Sciatic nerve (tissue), 2 donors: Measurements from ENCODE around the gene CAV1. TPM values are rescaled to one million over a fixed set of nuclear protein-coding genes. Genes with fewer than 3 reads are reported as not detected.
A peak's percentile ranks its signal among the peaks of the same experiment; 100 is the strongest.

Source experiments
- ATAC-seq: fragments of 200-7000 bp; cut with Tn5 transposase; one replicate; pipeline ENCODE4 v1.9.1; 2020; ENCODE audit warnings: mild to moderate bottlenecking, moderate library complexity
- DNase-seq: peaks from one replicate; pipeline ENCODE4 v3.0.0-alpha.2; 2020; ENCODE audit warnings: low spot score
- intact Hi-C: fragments of 100-400 bp; cut with DNase I; formaldehyde crosslinking; loops from one replicate; pipeline ENCODE4 v1.14.2; 2022
- total RNA-seq: library from RNA; stranded (reverse); fragmentation: NEBNext Ultra II Directional; extraction: Animal tissue kit (Norgen Biotek cat#: 25700); gene quantifications from one replicate; pipeline ENCODE4 v1.2.1, GENCODE V29; 2021
- donor health status: DM: no; HTN: no; CAD: no.
- donor health status: DM: no; HTN: no; CAD: no.

The CAV1 gene
- total RNA-seq, 1 donor from 2014 or later: 353 TPM

DNA sequence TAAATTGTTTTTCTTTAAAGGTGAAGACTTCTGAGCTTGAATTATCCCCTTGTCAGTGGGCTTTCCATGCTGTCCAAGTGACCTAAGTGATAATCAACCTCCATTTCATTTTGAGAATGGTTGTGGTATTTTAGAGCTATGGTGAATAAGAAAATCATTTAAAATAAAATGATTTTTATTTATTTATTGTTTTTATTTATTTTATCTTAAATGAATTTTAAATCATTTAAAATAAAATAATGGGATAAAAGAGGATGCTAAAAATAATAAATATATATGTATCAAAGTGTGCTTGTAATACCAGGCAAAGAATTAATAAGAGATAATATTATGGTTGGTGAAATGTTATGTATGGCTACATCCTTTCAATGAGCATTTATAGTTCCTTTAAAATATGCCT lies 24.5 kb downstream of the CAV1 start:
- intact Hi-C loops: no loop called here
- no peak for DNase-seq
- ATAC-seq: no peak

DNA sequence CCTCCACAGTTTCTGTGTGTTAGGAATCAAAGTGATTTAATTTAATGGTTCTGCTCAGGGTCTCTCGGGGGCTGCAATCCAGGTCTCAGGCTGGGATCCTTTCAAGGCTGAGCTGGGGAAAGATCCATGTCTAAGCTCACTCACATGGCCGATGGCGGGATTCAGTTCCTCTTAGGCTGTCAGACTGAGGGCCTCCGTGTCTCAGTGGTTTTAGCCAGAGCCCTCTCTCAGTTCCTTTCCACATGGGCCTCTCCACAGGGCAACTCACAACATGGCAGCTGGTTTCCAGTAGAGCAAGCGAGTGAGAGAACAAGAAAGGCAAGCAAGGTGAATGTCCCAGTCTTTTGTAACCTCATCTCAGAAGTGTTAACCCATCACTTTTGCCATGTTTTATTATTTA lies 26.9 kb downstream of the CAV1 start:
- DNase-seq (no peak), ATAC-seq (no peak)
- intact Hi-C loops: no loop called here

DNA sequence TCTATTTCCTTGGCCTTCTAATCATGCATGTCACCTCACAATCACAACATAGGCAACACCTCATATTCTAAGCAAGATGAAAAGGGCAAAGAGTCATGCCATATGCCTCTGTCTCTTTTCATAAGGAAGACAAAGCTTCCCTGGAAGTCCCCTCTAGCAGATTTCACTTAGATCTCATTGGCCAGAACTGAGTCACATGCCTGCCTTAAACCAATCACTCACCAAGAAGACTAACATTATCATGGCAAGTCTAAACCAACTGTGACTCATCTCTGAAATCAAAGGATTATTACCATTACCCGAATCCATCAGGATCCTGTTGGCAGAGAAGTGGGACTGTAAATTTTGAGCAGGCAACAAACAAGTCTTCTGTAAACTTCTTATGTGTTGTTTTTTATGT lies 27.8 kb downstream of the CAV1 start:
- intact Hi-C loops: no loop called here
- no peak for DNase-seq
- ATAC-seq: no peak

DNA sequence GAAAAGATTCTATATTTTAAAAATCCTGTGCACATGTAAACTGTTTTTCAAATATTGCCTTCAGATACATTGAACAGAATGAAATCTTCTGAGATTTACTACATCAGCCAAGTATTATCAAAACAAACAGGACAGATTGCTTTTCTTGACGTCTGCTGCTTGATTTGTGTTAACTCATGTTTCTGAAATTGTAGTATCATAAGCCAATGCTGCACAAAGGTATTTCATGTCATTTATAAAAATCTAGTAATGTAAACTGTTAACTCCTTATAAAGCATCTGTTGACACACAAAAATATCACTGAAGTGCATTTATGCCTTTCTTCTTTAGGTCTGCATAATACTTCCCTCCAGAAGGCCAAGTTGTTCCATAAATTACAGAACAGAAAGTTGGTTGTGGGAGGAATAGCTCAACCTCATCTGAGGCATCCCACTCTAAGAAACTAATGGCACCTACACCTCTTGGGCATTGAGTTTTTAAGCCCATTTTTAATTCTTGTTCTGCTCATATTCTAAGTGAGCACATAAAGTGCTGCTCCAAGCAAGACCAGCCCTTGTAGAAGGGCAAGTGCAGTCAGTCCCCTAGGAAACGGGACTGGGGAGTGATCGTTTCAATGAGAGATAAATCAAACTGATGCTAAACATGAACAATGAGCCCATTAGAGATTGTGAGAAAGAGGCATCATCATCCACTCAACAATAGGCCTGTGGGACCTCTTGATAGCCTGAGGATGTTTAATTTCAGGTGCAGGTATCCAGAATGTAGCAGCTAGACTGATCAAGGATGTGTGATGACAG lies 28.5 kb downstream of the CAV1 start:
- intact Hi-C loops: no loop called here
- no peak for ATAC-seq
- no peak for DNase-seq

GRCh38 chr7:116554436-116554835 lies 29.6 kb downstream of the CAV1 start:
- DNase-seq (no peak), ATAC-seq (no peak)
- intact Hi-C loops: no loop called here

GRCh38 chr7:116554911-116555310 lies 30.1 kb downstream of the CAV1 start:
- no peak for DNase-seq
- ATAC-seq: no peak
- intact Hi-C loops: no loop called here

GRCh38 chr7:116557066-116557585 lies 32.3 kb downstream of the CAV1 start:
- intact Hi-C loops: no loop called here
- ATAC-seq (no peak), DNase-seq (no peak)

DNA sequence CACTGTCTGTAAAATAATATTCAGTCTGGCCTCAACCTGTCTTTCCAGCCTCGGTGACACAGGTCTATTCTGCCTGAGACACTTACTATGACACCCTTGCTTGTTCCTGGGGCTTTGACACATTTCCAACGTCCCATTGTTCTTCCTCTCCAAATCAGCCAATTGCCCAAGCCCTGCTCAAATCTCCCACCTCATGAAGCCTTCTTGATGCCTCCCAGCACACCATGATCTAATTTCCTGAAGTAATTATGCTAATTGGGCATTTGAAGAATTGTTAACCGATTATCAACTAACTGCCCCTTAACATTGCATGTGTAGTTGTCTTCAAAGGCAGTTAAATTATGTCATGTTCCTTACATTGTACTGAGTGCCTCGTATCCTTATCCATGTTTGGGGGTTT lies 33.1 kb downstream of the CAV1 start:
- intact Hi-C loops: no loop called here
- DNase-seq (no peak), ATAC-seq (no peak)

GRCh38 chr7:116560021-116560970 lies 35.5 kb downstream of the CAV1 start:
- no peak for DNase-seq
- ATAC-seq: peak; percentile 23
- intact Hi-C loops: loop anchor here (10.0 kb wide), 1 partner anchor 1175 kb away; no protein-coding TSS in a partner anchor

- intact Hi-C loops: loop anchor here (10.0 kb wide), 1 partner anchor 1173 kb away; no protein-coding TSS in a partner anchor
- no peak for DNase-seq
- ATAC-seq: peak; percentile 88
These were observed 37.1 kb downstream of the CAV1 start for GRCh38 chr7:116561697-116562483.

- no peak for ATAC-seq
- intact Hi-C loops: loop anchor here (10.0 kb wide), 1 partner anchor 1172 kb away; no protein-coding TSS in a partner anchor
- no peak for DNase-seq
These were observed 37.8 kb downstream of the CAV1 start for GRCh38 chr7:116562529-116563121.

DNA sequence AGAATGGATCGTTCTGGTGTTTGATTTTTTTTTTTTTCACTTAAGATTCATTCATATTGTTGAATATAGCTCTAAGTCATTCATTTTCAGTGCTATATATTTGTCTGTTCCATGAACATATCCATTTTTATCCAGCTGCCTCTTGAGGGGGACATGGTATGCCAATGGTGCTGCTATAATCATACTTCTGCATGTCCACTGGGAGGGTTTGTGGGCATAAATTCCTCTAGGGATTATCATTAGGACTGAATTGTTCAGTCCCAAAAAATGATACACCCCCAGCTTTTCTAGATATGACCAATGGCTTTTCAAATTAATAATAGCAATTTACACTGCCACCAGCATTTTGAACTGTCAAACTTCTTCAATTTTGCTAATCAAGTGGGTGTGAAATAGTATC lies 41.1 kb downstream of the CAV1 start:
- ATAC-seq (no peak), DNase-seq (no peak)
- intact Hi-C loops: loop anchor here (10.0 kb wide), 1 partner anchor 1169 kb away; no protein-coding TSS in a partner anchor

GRCh38 chr7:116566666-116567065 lies 41.8 kb downstream of the CAV1 start:
- intact Hi-C loops: loop anchor here (10.0 kb wide), 1 partner anchor 1168 kb away; no protein-coding TSS in a partner anchor
- no peak for DNase-seq
- ATAC-seq: no peak

GRCh38 chr7:116569737-116570136 lies 44.9 kb downstream of the CAV1 start:
- DNase-seq: no peak
- intact Hi-C loops: loop anchor here (10.0 kb wide), 1 partner anchor 1165 kb away; no protein-coding TSS in a partner anchor
- ATAC-seq: no peak

DNA sequence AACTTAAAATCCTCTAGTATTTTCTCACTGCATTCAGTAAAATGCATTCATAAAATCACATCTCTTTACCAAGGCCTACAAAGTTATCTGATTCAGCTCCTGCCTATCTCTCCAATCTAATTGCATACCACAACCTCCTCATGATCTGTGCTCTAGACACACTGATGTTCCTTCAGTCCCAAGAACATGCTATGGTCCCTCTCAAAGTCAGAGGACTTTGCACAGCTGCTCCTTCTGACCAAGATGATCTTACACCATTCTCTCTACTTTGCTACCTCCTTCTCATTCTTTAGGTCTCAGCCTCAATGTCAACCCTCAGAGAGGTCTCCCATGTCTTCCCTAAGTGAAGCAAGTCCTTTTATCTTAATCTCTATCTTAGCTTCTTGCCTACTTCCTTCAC lies 45.5 kb downstream of the CAV1 start:
- DNase-seq: no peak
- intact Hi-C loops: no loop called here
- no peak for ATAC-seq

GRCh38 chr7:116571037-116571436 lies 46.2 kb downstream of the CAV1 start:
- intact Hi-C loops: no loop called here
- ATAC-seq (no peak), DNase-seq (no peak)

- ATAC-seq: no peak
- DNase-seq: no peak
- intact Hi-C loops: no loop called here
These were observed 46.7 kb downstream of the CAV1 start for GRCh38 chr7:116571552-116571951.

DNA sequence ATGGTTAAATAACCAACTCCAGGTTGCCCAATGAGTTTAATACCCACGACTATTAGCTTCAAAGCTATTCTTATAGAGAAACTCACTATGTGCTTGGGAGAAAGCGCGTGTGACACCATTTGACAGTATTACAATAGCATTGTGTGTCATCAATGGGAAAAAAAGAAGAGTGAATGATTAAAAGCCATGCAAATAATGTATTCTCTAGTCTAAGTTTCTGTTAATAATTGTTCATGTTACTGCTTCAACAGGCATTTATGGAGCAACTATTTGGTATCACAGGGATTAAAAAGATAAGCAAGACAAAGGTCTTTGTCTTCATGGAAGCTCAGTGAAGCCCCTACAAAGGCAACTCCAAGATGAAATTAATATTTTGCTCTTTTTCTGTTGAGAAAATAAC lies 47.2 kb downstream of the CAV1 start:
- intact Hi-C loops: no loop called here
- ATAC-seq (no peak), DNase-seq (no peak)
